Stimulated activated CD4-positive, alpha-beta T cell treated with anti-CD3 and anti-CD28 coated beads, TNF-alpha, amount 100 ng/mL, for 24 hours (primary cell): ENCODE measurements around the gene SLC8A1.

Source experiments
- DNase-seq, 3 experiments: peaks; one replicate each; pipeline ENCODE4 v3.0.0-alpha.2; 2020; ENCODE audit warnings: low read depth in 3 of 3

The SLC8A1 gene

GRCh38 chr2:40193670-40194026, 258.2 kb downstream of the SLC8A1 start:
- no peak for DNase-seq

- no peak for DNase-seq
Observed at GRCh38 chr2:40192864-40193669, 258.8 kb downstream of the SLC8A1 start.

- DNase-seq, result no peak
Observed at GRCh38 chr2:40190457-40190856, 261.4 kb downstream of the SLC8A1 start.

GRCh38 chr2:40189881-40190280, 262.0 kb downstream of the SLC8A1 start:
- DNase-seq, result no peak

- DNase-seq, result no peak
Observed at GRCh38 chr2:40187054-40187453, 264.8 kb downstream of the SLC8A1 start.

- DNase-seq, result no peak
Observed at GRCh38 chr2:40184551-40184950, 267.3 kb downstream of the SLC8A1 start.

- DNase-seq, result no peak
Observed at GRCh38 chr2:40181855-40182254, 270.0 kb downstream of the SLC8A1 start.

- no peak for DNase-seq
Observed at GRCh38 chr2:40179801-40180200, 272.1 kb downstream of the SLC8A1 start.

GRCh38 chr2:40178971-40179370, 272.9 kb downstream of the SLC8A1 start:
- DNase-seq, result no peak

- peak in 1 of 3 experiments; percentile 1 for DNase-seq
Observed at GRCh38 chr2:40178171-40178778, 273.6 kb downstream of the SLC8A1 start.

- DNase-seq, result no peak
Observed at GRCh38 chr2:40177366-40177765, 274.5 kb downstream of the SLC8A1 start.

GRCh38 chr2:40173276-40173675, 278.6 kb downstream of the SLC8A1 start:
- DNase-seq, result no peak

GRCh38 chr2:40169856-40170255, 282.0 kb downstream of the SLC8A1 start:
- DNase-seq, result no peak

GRCh38 chr2:40169430-40169829, 282.5 kb downstream of the SLC8A1 start:
- no peak for DNase-seq

- no peak for DNase-seq
Observed at GRCh38 chr2:40168546-40168945, 283.3 kb downstream of the SLC8A1 start.

- no peak for DNase-seq
Observed at GRCh38 chr2:40168032-40168431, 283.9 kb downstream of the SLC8A1 start.

- DNase-seq, result no peak
Observed at GRCh38 chr2:40166006-40166405, 285.9 kb downstream of the SLC8A1 start.

- no peak for DNase-seq
Observed at GRCh38 chr2:40165509-40165844, 286.4 kb downstream of the SLC8A1 start.

- no peak for DNase-seq
Observed at GRCh38 chr2:40164736-40165508, 287.0 kb downstream of the SLC8A1 start.

GRCh38 chr2:40161986-40162385, 289.9 kb downstream of the SLC8A1 start:
- no peak for DNase-seq

GRCh38 chr2:40160751-40161218, 291.1 kb downstream of the SLC8A1 start:
- no peak for DNase-seq

GRCh38 chr2:40159333-40159732, 292.6 kb downstream of the SLC8A1 start:
- no peak for DNase-seq

- DNase-seq, result no peak
Observed at GRCh38 chr2:40158781-40159180, 293.1 kb downstream of the SLC8A1 start.
